ENCODE data around the gene MAMDC4. TPM values are rescaled to one million over a fixed set of nuclear protein-coding genes. Genes with fewer than 3 reads are reported as not detected.
"Not testable (repeated sequence)": the region's sequence is repeated elsewhere in the genome, so short reads cannot be mapped to it uniquely, and the experiment has no call there.

Gene MAMDC4
- total RNA-seq, 1 donor from 2014 or later: 4.8 TPM

DNA sequence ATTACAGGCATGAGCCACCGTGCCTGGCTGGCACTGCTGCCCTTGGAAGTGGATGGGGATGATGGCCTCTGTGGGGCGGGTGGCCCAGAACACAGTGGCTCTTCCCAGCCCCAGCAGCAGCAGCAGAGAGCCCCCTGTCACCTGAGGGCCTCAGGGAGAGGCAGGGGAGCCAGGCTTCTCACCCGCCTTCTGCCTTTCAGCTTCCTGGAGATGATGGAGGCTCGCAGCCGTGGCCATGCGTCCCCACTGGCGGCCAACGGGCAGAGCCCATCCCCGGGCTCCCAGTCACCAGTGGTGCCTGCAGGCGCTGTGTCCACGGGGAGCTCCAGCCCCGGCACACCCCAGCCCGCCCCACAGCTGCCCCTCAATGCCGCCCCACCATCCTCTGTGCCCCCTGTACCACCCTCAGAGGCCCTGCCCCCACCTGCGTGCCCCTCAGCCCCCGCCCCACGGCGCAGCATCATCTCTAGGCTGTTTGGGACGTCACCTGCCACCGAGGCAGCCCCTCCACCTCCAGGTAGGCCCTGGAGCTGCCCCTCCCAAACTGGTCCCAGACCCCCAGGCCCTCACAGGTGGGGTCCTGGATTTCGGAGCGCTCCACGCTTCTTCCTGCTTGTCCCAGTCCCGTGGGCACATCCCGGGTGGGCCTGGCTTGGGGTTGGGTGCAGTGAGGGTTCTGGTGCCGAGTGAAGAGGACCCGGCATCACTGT, 14.8 kb upstream of the MAMDC4 start:
- no peak overlapping the region for H3K4me3 ChIP-seq (ENCODE audit: low read depth, low read length)
- no peak for DNase-seq (ENCODE audit: low read depth)
- TF ChIP-seq, protein P1, sequence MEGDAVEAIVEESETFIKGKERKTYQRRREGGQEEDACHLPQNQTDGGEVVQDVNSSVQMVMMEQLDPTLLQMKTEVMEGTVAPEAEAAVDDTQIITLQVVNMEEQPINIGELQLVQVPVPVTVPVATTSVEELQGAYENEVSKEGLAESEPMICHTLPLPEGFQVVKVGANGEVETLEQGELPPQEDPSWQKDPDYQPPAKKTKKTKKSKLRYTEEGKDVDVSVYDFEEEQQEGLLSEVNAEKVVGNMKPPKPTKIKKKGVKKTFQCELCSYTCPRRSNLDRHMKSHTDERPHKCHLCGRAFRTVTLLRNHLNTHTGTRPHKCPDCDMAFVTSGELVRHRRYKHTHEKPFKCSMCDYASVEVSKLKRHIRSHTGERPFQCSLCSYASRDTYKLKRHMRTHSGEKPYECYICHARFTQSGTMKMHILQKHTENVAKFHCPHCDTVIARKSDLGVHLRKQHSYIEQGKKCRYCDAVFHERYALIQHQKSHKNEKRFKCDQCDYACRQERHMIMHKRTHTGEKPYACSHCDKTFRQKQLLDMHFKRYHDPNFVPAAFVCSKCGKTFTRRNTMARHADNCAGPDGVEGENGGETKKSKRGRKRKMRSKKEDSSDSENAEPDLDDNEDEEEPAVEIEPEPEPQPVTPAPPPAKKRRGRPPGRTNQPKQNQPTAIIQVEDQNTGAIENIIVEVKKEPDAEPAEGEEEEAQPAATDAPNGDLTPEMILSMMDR (conservative IDR thresholded peaks at IDR 0.05; ENCODE audit: low read depth, low read length): no peak

DNA sequence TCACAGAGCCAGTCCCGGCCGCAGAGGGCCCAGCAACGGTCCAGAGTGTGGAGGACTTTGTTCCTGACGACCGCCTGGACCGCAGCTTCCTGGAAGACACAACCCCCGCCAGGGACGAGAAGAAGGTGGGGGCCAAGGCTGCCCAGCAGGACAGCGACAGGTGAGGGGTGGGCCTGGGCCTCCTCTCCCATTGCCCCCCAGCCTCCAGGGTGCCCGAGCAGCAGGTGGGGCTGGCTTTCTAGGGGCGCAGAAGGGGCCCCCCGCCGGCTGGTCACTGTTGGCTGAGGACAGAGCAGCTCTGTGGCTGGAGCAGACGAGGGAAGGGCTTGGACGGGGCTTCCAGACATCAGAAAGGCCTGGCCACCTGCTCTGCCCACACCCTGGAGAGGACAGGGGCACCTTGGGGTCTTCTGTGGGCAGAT, 14.3 kb upstream of the MAMDC4 start:
- not testable (repeated sequence) for DNase-seq (ENCODE audit: low read depth); H3K4me3 ChIP-seq (ENCODE audit: low read depth, low read length)

DNA sequence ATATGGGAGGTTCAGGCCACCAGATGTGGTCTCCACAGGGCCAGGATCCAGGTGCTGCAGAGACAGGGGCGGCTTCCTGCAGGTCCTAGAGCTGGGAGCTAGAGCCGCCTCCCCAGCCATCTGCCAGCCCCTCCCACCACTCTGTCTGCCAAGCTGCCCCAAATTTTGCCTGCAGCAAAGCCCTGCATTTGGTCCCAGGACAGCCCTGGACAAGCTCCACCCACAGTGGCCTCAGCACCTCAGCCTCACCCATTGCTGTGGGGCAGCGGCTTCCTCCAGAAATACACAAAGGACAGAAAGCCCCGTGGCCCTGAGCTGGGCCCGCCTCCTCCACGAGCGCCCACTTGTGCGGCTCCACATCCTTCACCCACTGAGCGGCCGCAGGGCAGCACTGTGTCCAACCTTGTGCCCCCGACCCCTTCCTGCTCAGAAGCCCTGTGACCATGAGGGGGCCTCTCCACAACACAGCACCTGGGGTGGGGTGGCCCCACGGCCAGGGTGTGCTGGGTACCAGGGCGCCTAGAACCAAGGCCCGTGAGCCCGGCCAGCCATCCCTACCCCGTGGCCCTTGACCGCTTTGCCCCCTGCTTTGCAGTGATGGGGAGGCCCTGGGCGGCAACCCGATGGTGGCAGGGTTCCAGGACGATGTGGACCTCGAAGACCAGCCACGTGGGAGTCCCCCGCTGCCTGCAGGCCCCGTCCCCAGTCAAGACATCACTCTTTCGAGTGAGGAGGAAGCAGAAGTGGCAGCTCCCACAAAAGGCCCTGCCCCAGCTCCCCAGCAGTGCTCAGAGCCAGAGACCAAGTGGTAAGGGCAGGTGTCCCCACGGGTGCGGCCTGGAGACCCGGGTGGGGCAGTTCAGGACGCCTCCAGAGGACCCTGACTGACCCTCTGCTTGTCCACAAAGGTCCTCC, 13.6 kb upstream of the MAMDC4 start:
- H3K4me3 ChIP-seq (ENCODE audit: low read depth, low read length): no peak overlapping the region
- TF ChIP-seq, protein P1 (conservative IDR thresholded peaks at IDR 0.05; ENCODE audit: low read depth, low read length): no peak
- no peak for DNase-seq (ENCODE audit: low read depth)

DNA sequence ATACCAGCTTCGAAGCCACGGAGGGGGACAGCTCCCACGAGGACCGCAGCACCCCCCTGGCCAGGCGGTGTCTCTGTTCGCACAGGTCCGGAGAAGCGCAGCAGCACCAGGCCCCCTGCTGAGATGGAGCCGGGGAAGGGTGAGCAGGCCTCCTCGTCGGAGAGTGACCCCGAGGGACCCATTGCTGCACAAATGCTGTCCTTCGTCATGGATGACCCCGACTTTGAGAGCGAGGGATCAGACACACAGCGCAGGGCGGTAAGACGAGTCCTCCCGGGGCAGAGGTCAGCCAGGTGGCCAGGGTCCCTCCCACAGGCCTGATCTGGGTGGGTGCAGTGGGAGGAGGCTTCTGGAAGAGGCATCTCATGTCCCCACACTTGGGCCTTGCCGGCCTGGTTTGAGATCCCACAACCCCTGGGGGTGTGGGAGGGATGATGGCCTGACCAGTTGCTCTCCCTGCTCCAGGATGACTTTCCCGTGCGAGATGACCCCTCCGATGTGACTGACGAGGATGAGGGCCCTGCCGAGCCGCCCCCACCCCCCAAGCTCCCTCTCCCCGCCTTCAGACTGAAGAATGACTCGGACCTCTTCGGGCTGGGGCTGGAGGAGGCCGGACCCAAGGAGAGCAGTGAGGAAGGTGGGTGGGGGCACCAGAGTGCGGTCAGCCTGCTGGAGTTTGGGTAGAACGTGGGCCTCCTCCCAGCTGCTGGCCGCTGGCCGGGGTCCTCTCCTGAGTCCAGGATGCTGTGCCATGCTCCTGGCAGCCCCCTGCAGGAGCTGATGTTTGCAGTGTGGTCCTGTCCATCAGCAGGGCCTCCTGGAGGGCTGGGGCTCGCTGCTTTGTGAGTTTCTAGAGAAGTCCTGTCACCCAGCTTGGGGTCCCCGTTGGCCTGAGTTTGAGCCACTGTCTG, 12.7 kb upstream of the MAMDC4 start:
- no peak for DNase-seq (ENCODE audit: low read depth)
- TF ChIP-seq, protein P1 (conservative IDR thresholded peaks at IDR 0.05; ENCODE audit: low read depth, low read length): no peak
- H3K4me3 ChIP-seq (ENCODE audit: low read depth, low read length): no peak overlapping the region

DNA sequence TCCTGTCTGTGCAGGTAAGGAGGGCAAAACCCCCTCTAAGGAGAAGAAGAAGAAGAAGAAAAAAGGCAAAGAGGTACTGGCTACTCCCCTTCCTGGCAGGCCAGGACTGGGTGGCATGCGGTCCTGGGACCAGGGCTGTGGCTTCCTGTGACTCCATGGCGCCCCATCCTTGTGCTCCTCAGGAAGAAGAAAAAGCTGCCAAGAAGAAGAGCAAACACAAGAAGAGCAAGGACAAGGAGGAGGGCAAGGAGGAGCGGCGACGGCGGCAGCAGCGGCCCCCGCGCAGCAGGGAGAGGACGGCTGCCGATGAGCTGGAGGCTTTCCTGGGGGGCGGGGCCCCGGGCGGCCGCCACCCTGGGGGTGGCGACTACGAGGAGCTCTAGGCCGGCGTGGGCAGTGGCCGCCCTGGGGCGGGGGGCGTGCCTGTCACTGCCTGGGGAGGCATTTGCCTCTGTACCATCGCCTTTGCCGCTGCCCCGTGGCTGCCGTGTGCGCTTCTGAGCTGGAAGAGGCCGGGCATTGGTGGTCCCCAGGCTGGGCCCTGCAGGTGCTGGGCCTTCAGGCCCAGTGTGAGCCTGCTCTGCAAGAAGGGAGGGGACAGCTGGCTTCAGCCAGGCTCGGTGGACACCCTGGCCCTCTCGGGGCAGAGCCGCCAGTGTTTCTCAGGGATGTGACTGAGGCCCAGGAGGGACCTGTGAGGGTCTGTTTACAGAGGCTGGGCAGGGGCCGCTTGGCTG, 11.8 kb upstream of the MAMDC4 start:
- TF ChIP-seq, protein P1 (conservative IDR thresholded peaks at IDR 0.05; ENCODE audit: low read depth, low read length): no peak
- no peak for DNase-seq (ENCODE audit: low read depth)
- H3K4me3 ChIP-seq (ENCODE audit: low read depth, low read length): no peak overlapping the region

DNA sequence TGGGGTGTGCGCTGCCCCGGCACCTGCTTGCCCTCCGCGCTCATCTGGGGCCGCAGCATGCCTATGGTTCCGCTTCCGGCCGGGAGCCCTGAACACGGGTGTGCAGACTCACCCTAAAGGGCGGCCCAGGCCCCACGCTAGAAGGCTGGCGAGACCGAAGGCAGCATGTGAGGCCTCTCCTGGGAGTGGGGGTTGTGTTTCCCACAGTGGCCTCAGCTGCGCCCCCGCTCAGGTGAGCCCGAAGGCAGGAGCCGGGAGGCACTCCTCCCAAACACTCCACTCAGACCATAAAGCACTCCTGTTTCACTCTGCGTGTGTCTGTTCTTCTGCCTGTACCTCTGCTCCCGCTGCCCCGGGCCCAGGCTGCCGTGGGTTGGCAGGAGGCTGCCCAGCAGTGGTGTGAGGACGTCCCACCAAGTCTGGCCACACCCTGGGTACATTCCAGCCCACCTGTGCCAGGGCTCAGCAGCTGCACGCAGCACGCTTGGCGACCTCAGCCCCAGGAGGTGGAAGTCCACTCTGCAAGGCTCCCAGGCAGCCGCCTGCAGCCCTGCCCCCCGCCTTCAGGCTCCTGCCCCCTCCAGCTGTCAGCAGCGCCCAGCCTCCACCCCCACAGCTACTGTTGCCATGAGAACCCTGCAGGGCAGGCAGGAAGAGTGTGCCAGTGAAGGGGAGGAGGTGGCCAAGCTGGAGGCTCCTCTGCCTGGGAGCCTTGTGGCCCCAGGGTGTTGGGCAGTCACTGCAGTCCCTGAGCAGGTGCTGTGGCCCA, 11.1 kb upstream of the MAMDC4 start:
- H3K4me3 ChIP-seq (ENCODE audit: low read depth, low read length): no peak overlapping the region
- no peak for DNase-seq (ENCODE audit: low read depth)
- TF ChIP-seq, protein P1 (conservative IDR thresholded peaks at IDR 0.05; ENCODE audit: low read depth, low read length): no peak

DNA sequence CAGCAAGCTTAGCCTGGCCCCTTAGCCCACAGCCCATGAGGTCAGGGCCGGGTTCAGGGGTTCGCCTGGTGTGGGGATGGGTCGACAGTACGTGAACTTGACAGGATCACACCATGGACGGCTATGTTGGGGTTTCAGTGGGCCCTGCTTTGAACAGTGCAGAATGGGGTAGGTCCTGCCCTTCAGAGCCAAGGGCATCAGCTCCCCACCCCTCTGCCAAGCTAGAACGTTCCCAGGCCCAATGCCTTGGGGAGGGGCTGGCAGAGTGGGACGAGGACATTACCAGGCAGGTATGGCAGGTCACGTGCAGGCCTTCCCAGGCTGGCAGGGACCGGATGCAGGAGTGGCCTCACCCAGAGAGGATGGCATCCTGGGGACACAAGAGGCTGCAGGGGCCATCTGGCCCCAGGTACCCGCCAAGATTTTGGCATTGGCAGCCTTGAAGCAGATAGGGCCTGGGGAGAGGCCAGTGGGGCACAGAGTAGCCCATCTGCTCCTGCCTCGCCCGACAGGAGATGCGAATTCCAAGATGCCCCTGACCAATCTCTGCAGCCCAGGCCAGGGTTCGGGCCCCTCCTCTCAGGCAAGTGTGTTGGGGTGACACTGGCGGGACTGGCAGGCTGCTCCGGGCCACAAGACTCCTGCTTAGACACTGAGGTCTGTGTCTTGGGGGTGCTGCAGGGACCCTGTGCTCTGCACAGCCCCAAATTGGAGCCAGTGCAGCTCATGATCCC, 10.3 kb upstream of the MAMDC4 start:
- DNase-seq (ENCODE audit: low read depth): not testable (repeated sequence)
- H3K4me3 ChIP-seq (ENCODE audit: low read depth, low read length): peak overlapping the region; percentile 65
